Activated naive CD8-positive, alpha-beta T cell treated with anti-CD3 and anti-CD28 coated beads, Interleukin-2, amount 50 U/mL, for 24 hours (primary cell): ENCODE data around the gene TOMM22.

Source experiments
- ATAC-seq: fragments of 150-1000 bp; cut with Tn5 transposase; one replicate; pipeline ENCODE4 v1.10.0; 2021
- DNase-seq: peaks from one replicate; pipeline ENCODE4 v3.0.0; 2021
- H3K27ac Mint-ChIP-seq: one replicate; pipeline ENCODE4 v1.8.0; 2021; ENCODE audit warnings: mild to moderate bottlenecking, mixed read lengths
- H3K27me3 Mint-ChIP-seq: one replicate; pipeline ENCODE4 v1.8.0; 2021; ENCODE audit warnings: mixed read lengths
- H3K36me3 Mint-ChIP-seq: one replicate; pipeline ENCODE4 v1.8.0; 2021; ENCODE audit warnings: low read depth, mixed read lengths
- H3K4me1 Mint-ChIP-seq: one replicate; pipeline ENCODE4 v1.8.0; 2021; ENCODE audit warnings: mixed read lengths
- H3K4me3 Mint-ChIP-seq: one replicate; pipeline ENCODE4 v1.8.0; 2021; ENCODE audit warnings: mild to moderate bottlenecking, moderate library complexity, mixed read lengths
- H3K9me3 Mint-ChIP-seq: one replicate; pipeline ENCODE4 v1.8.0; 2021; ENCODE audit warnings: mixed read lengths

Gene TOMM22

GRCh38 chr22:38704654-38705234 lies 23.0 kb downstream of the TOMM22 start:
- ATAC-seq (no peak), DNase-seq (no peak)
- no peaks in the 10 kb centered on the region for H3K27me3 Mint-ChIP-seq

GRCh38 chr22:38705235-38706100 lies 23.7 kb downstream of the TOMM22 start, which contains the start of gene GTPBP1:
TSS of gene GTPBP1 (plus strand) at chr22:38705944. CDS start at chr22:38705956, 12 bp downstream.
- H3K27me3 Mint-ChIP-seq = no peaks in the 10 kb centered on the region
- peak; percentile 88 for ATAC-seq
- peaks cover 33% of the 10 kb centered on the region for H3K36me3 Mint-ChIP-seq
- DNase-seq = peak; percentile 94
- peak within 1 kb of the TSS; percentile 97 for H3K27ac Mint-ChIP-seq
- H3K9me3 Mint-ChIP-seq = no peaks in the 10 kb centered on the region
- H3K4me3 Mint-ChIP-seq = peak within 1 kb of the TSS; percentile 94
- H3K4me1 Mint-ChIP-seq = peaks cover 59% of the 10 kb centered on the region

More at GRCh38 chr22:38704654-38705234, 23.0 kb downstream of the TOMM22 start:
- Mint-ChIP-seq H3K9me3 (no peaks in the 10 kb centered on the region), H3K4me1 (peaks cover 56% of the 10 kb centered on the region), H3K27ac (peak overlapping the region; percentile 97), H3K4me3 (peak overlapping the region; percentile 86), H3K36me3 (peaks cover 30% of the 10 kb centered on the region)

- Mint-ChIP-seq H3K9me3 (no peaks in the 10 kb centered on the region), H3K36me3 (peaks cover 40% of the 10 kb centered on the region), H3K27ac (peak overlapping the region; percentile 89), H3K27me3 (no peaks in the 10 kb centered on the region), H3K4me3 (peak overlapping the region; percentile 94), H3K4me1 (peaks cover 66% of the 10 kb centered on the region)
- DNase-seq = peak; percentile 50
- no peak for ATAC-seq
These were observed 24.5 kb downstream of the TOMM22 start for GRCh38 chr22:38706101-38706900.

GRCh38 chr22:38706901-38707195 lies 25.1 kb downstream of the TOMM22 start:
- no peaks in the 10 kb centered on the region for H3K9me3 Mint-ChIP-seq
- H3K27ac Mint-ChIP-seq = peak overlapping the region; percentile 89
- H3K4me3 Mint-ChIP-seq = peak overlapping the region; percentile 94
- ATAC-seq = no peak
- peaks cover 61% of the 10 kb centered on the region for H3K4me1 Mint-ChIP-seq
- peaks cover 41% of the 10 kb centered on the region for H3K36me3 Mint-ChIP-seq
- no peak for DNase-seq
- H3K27me3 Mint-ChIP-seq = no peaks in the 10 kb centered on the region

GRCh38 chr22:38707346-38707745 lies 25.6 kb downstream of the TOMM22 start:
- DNase-seq = no peak
- Mint-ChIP-seq H3K9me3 (no peaks in the 10 kb centered on the region), H3K4me3 (peak overlapping the region; percentile 94), H3K27me3 (no peaks in the 10 kb centered on the region), H3K4me1 (peaks cover 62% of the 10 kb centered on the region), H3K36me3 (peaks cover 44% of the 10 kb centered on the region), H3K27ac (peak overlapping the region; percentile 89)
- no peak for ATAC-seq

GRCh38 chr22:38707984-38708383 lies 26.2 kb downstream of the TOMM22 start:
- Mint-ChIP-seq H3K27ac (no peak overlapping the region), H3K4me1 (peaks cover 66% of the 10 kb centered on the region), H3K9me3 (no peaks in the 10 kb centered on the region), H3K4me3 (peak overlapping the region; percentile 94), H3K27me3 (no peaks in the 10 kb centered on the region), H3K36me3 (peaks cover 46% of the 10 kb centered on the region)
- DNase-seq (no peak), ATAC-seq (no peak)

GRCh38 chr22:38709306-38709705 lies 27.5 kb downstream of the TOMM22 start:
- Mint-ChIP-seq H3K27ac (peak overlapping the region; percentile 8), H3K9me3 (no peaks in the 10 kb centered on the region), H3K4me3 (no peak overlapping the region), H3K27me3 (no peaks in the 10 kb centered on the region), H3K4me1 (peaks cover 72% of the 10 kb centered on the region), H3K36me3 (peaks cover 48% of the 10 kb centered on the region)
- no peak for ATAC-seq
- no peak for DNase-seq

GRCh38 chr22:38710351-38710750 lies 28.6 kb downstream of the TOMM22 start:
- Mint-ChIP-seq H3K27ac (no peak overlapping the region), H3K4me3 (no peak overlapping the region), H3K9me3 (no peaks in the 10 kb centered on the region), H3K4me1 (peaks cover 65% of the 10 kb centered on the region), H3K36me3 (peaks cover 51% of the 10 kb centered on the region), H3K27me3 (no peaks in the 10 kb centered on the region)
- ATAC-seq (no peak), DNase-seq (no peak)

- peak overlapping the region; percentile 10 for H3K27ac Mint-ChIP-seq
- H3K27me3 Mint-ChIP-seq = no peaks in the 10 kb centered on the region
- H3K4me1 Mint-ChIP-seq = peaks cover 64% of the 10 kb centered on the region
- no peak overlapping the region for H3K4me3 Mint-ChIP-seq
- no peaks in the 10 kb centered on the region for H3K9me3 Mint-ChIP-seq
- DNase-seq = no peak
- peaks cover 51% of the 10 kb centered on the region for H3K36me3 Mint-ChIP-seq
- no peak for ATAC-seq
These were observed 29.1 kb downstream of the TOMM22 start for GRCh38 chr22:38710866-38711265.

GRCh38 chr22:38712486-38713207 lies 30.9 kb downstream of the TOMM22 start:
- ATAC-seq = no peak
- Mint-ChIP-seq H3K36me3 (peaks cover 51% of the 10 kb centered on the region), H3K9me3 (no peaks in the 10 kb centered on the region), H3K27me3 (no peaks in the 10 kb centered on the region), H3K27ac (peak overlapping the region; percentile 25), H3K4me1 (peaks cover 54% of the 10 kb centered on the region), H3K4me3 (no peak overlapping the region)
- DNase-seq = no peak

- H3K4me3 Mint-ChIP-seq = no peak overlapping the region
- ATAC-seq (peak; percentile 34), DNase-seq (no peak)
- peaks cover 48% of the 10 kb centered on the region for H3K36me3 Mint-ChIP-seq
- no peaks in the 10 kb centered on the region for H3K27me3 Mint-ChIP-seq
- H3K27ac Mint-ChIP-seq = peak overlapping the region; percentile 67
- peaks cover 50% of the 10 kb centered on the region for H3K4me1 Mint-ChIP-seq
- H3K9me3 Mint-ChIP-seq = no peaks in the 10 kb centered on the region
These were observed 32.2 kb downstream of the TOMM22 start for GRCh38 chr22:38713921-38714320.

GRCh38 chr22:38715176-38715764 lies 33.5 kb downstream of the TOMM22 start:
- no peaks in the 10 kb centered on the region for H3K9me3 Mint-ChIP-seq
- ATAC-seq = peak; percentile 14
- no peak for DNase-seq
- H3K4me3 Mint-ChIP-seq = no peak overlapping the region
- H3K36me3 Mint-ChIP-seq = peaks cover 38% of the 10 kb centered on the region
- H3K27me3 Mint-ChIP-seq = no peaks in the 10 kb centered on the region
- peak overlapping the region; percentile 52 for H3K27ac Mint-ChIP-seq
- H3K4me1 Mint-ChIP-seq = peaks cover 40% of the 10 kb centered on the region

- Mint-ChIP-seq H3K27me3 (no peaks in the 10 kb centered on the region), H3K36me3 (peaks cover 33% of the 10 kb centered on the region), H3K4me3 (no peak overlapping the region), H3K9me3 (no peaks in the 10 kb centered on the region), H3K4me1 (peaks cover 34% of the 10 kb centered on the region), H3K27ac (no peak overlapping the region)
- DNase-seq (no peak), ATAC-seq (no peak)
These were observed 34.1 kb downstream of the TOMM22 start for GRCh38 chr22:38715852-38716251.

GRCh38 chr22:38716271-38716670 lies 34.5 kb downstream of the TOMM22 start:
- peaks cover 29% of the 10 kb centered on the region for H3K36me3 Mint-ChIP-seq
- no peaks in the 10 kb centered on the region for H3K9me3 Mint-ChIP-seq
- peaks cover 30% of the 10 kb centered on the region for H3K4me1 Mint-ChIP-seq
- DNase-seq (no peak), ATAC-seq (no peak)
- H3K4me3 Mint-ChIP-seq = no peak overlapping the region
- H3K27ac Mint-ChIP-seq = no peak overlapping the region
- no peaks in the 10 kb centered on the region for H3K27me3 Mint-ChIP-seq
